CD4-positive, alpha-beta memory T cell (primary cell): ENCODE data around the gene NUAK2. TPM values are rescaled to one million over a fixed set of nuclear protein-coding genes. Genes with fewer than 3 reads are reported as not detected.
A peak's percentile ranks its signal among the peaks of the same experiment; 100 is the strongest.

Source experiments
- CTCF ChIA-PET: fragments of 350-600 bp; sonication (Branson Sonifier 250); formaldehyde crosslinking; loops from one replicate; lab custom pipeline; 2021; ENCODE audit warnings: inconsistent platforms; ENCODE audit not compliant: partially characterized antibody; lab: Charles Lee
- POLR2A ChIA-PET: fragments of 350-600 bp; sonication (Branson Sonifier 250); formaldehyde crosslinking; loops from one replicate; lab custom pipeline; 2021; ENCODE audit not compliant: partially characterized antibody; lab: Charles Lee
- DNase-seq, 5 donors: peaks; one replicate each; pipeline versions ENCODE4 v3.0.0 to v3.0.0-alpha.2; 2020 to 2022; ENCODE audit warnings: mixed read lengths in 1 of 5
- H3K27ac ChIP-seq: one replicate; pipeline ENCODE4 v1.7.0; 2013; ENCODE audit warnings: low read depth, low read length
- H3K27me3 ChIP-seq: 2 replicates; pipeline ENCODE4 v1.7.0; 2013; ENCODE audit warnings: mild to moderate bottlenecking, low read length, moderate library complexity; ENCODE audit not compliant: insufficient read depth
- H3K36me3 ChIP-seq: 2 replicates; pipeline ENCODE4 v1.7.0; 2013; ENCODE audit warnings: mild to moderate bottlenecking, low read length, moderate library complexity; ENCODE audit not compliant: insufficient read depth
- H3K4me1 ChIP-seq: 2 replicates; pipeline ENCODE4 v1.7.0; 2013; ENCODE audit warnings: mild to moderate bottlenecking, low read length, moderate library complexity; ENCODE audit not compliant: insufficient read depth
- H3K4me3 ChIP-seq, 2 donors: one replicate each; pipeline ENCODE4 v1.7.0; 2013; ENCODE audit warnings: low read length in 2 of 2, mild to moderate bottlenecking in 1 of 2
- H3K9me3 ChIP-seq, 2 donors: one replicate each; pipeline ENCODE4 v1.7.0; 2013; ENCODE audit warnings: low read length in 2 of 2, control low read depth in 1 of 2; ENCODE audit not compliant: control insufficient read depth in 1 of 2
- H3K27ac Mint-ChIP-seq, 7 donors: one replicate each; pipeline ENCODE4 v1.8.0; 2020 to 2021; ENCODE audit warnings: mixed read lengths in 7 of 7, mild to moderate bottlenecking in 6 of 7, inconsistent platforms in 3 of 7, moderate library complexity in 3 of 7
- H3K27me3 Mint-ChIP-seq, 2 donors: one replicate each; pipeline ENCODE4 v1.8.0; 2020 to 2021; ENCODE audit warnings: mixed read lengths in 2 of 2
- H3K36me3 Mint-ChIP-seq, 2 donors: one replicate each; pipeline ENCODE4 v1.8.0; 2020 to 2021; ENCODE audit warnings: mixed read lengths in 2 of 2, inconsistent platforms in 1 of 2, mild to moderate bottlenecking in 1 of 2
- H3K4me1 Mint-ChIP-seq, 4 donors: one replicate each; pipeline ENCODE4 v1.8.0; 2020 to 2021; ENCODE audit warnings: mixed read lengths in 4 of 4, mild to moderate bottlenecking in 1 of 4
- H3K4me3 Mint-ChIP-seq, 8 donors: one replicate each; pipeline ENCODE4 v1.8.0; 2020 to 2021; ENCODE audit warnings: mixed read lengths in 8 of 8, mild to moderate bottlenecking in 7 of 8, moderate library complexity in 6 of 8, inconsistent platforms in 3 of 8
- H3K9me3 Mint-ChIP-seq, 8 donors: one replicate each; pipeline ENCODE4 v1.8.0; 2020 to 2021; ENCODE audit warnings: mixed read lengths in 8 of 8, mild to moderate bottlenecking in 5 of 8, inconsistent platforms in 3 of 8, moderate library complexity in 1 of 8
- intact Hi-C: fragments of 100-400 bp; cut with micrococcal nuclease; formaldehyde crosslinking; loops from one replicate; pipeline ENCODE4 v1.15.1; 2023
- polyA plus RNA-seq, 2 donors: library from polyadenylated mRNA; unstranded; fragments of 300-500 nt; fragmentation: Illumina TruSeq; gene quantifications; one replicate each; pipeline ENCODE4 v1.2.3, GENCODE V29; 2021
- total RNA-seq, 2 experiments: library from RNA; stranded (reverse); gene quantifications; one replicate each; pipeline ENCODE4 v1.2.3, GENCODE V29; 2021

Gene NUAK2
- total and polyA plus RNA-seq, 4 experiments from 2014 or later: 8.5 to 35.7 (median 32.7) TPM

DNA sequence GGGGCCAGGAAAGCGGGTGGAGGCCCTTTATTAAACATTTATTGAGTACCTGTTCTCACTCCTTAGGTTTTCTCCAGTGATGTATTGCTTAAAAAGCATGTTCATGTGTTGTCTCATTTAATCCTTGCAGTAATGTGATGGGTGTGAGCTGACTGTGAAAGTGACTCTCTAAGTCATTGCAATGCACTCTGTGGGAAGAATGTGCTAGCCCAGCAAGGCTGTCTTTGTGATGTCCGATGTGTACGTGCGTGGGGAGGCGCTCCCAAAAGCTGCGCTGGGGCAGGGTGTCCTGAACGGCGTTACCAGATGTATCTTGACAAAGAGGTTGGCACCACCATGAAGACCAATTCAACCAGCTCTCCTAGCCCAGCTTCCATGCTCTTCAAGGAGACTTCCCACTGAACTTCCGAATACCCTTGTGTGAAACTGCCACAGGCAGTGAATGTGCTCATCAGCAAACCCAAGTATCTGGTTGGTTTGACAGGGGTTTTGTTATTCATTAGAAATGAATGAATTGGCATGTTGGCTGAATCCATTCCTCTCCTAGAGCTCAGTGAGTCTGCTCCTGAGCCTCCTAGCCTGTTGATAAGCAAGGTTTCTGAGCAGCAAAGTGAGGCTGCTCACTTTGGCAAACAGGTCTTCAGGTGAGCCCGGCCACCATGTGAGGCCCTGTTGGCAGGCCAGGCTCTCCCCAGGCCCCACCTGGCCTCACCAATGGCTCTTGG is 28.0 kb downstream of the NUAK2 start:
- Histone ChIP-seq H3K27ac (no peak overlapping the region), H3K36me3 (no peaks in the 10 kb centered on the region), H3K9me3 (no peaks in the 10 kb centered on the region), H3K4me3 (no peak overlapping the region), H3K4me1 (peaks cover 81% of the 10 kb centered on the region), H3K27me3 (no peaks in the 10 kb centered on the region)
- Mint-ChIP-seq H3K27ac (peak overlapping the region in 6 of 7 donors; percentile 38 to 82 (median 71)), H3K27me3 (no peaks in the 10 kb centered on the region), H3K36me3 (no peaks in the 10 kb centered on the region), H3K4me3 (no peak overlapping the region), H3K9me3 (peaks cover 0 to under 1% (median 0%) of the 10 kb centered on the region in 8 donors), H3K4me1 (peaks cover 38 to 91% (median 63%) of the 10 kb centered on the region in 4 donors)
- ChIA-PET POLR2A (interaction anchor here (1.5 to 15.2 kb wide), 3 partner anchors 6 to 26 kb away, joined by 6 to 159 read pairs (median 67); partner anchors contain the start of gene NUAK2), CTCF (interaction anchor here (1.9 to 10.6 kb wide), 5 partner anchors 9 to 32 kb away, joined by 5 to 79 read pairs (median 26); partner anchors contain the start of gene NUAK2)
- intact Hi-C loops: no loop called here
- DNase-seq: no peak

DNA sequence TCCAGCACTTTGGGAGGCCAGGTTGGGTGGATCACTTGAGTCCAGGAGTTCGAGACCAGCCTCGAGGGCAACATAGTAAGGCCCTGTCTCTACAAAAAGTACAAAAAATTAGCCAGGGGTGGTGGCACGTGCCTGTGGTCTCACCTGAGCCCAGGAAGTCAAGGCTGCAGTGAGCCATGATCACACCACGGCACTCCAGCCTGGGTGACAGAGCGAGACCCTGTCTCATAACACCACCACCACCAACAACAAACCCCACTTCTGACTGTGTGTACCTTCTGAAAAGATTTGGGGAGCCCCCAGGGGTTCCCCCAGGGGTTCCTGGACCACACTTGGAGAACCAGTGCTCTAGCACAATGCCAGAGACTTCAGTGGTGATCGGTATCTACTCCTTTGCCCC is 29.9 kb downstream of the NUAK2 start:
- H3K27ac ChIP-seq: no peak overlapping the region
- Mint-ChIP-seq H3K9me3 (peaks cover 0 to 4% (median 0%) of the 10 kb centered on the region in 8 donors), H3K36me3 (no peaks in the 10 kb centered on the region), H3K27ac (peak overlapping the region in 6 of 7 donors; percentile 12 to 75 (median 50)), H3K4me1 (peaks cover 47 to 91% (median 67%) of the 10 kb centered on the region in 4 donors), H3K4me3 (no peak overlapping the region), H3K27me3 (no peaks in the 10 kb centered on the region)
- CTCF ChIA-PET: interaction anchor here (1.0 to 10.6 kb wide), 2 partner anchors 18 to 28 kb away, joined by 3 to 79 read pairs; no protein-coding TSS in a partner anchor
- no peaks in the 10 kb centered on the region for H3K27me3 ChIP-seq
- no peak for DNase-seq
- H3K36me3 ChIP-seq: no peaks in the 10 kb centered on the region
- no peaks in the 10 kb centered on the region for H3K9me3 ChIP-seq
- H3K4me3 ChIP-seq: no peak overlapping the region
- peaks cover 82% of the 10 kb centered on the region for H3K4me1 ChIP-seq
- POLR2A ChIA-PET: interaction anchor here (0.6 to 23.5 kb wide), 4 partner anchors 15 to 29 kb away, joined by 3 to 1030 read pairs (median 3); partner anchors contain the start of gene NUAK2
- intact Hi-C loops: no loop called here

- intact Hi-C loops: loop anchor here (1.0 to 2.0 kb wide), 5 partner anchors 9 to 343 kb away; partner anchors contain the start of gene NUAK2
- H3K4me1 ChIP-seq: peaks cover 87% of the 10 kb centered on the region
- Mint-ChIP-seq H3K9me3 (peaks cover 0 to 6% (median 0%) of the 10 kb centered on the region in 8 donors), H3K4me3 (peak overlapping the region; percentile 67 to 89 (median 82)), H3K4me1 (peaks cover 55 to 92% (median 78%) of the 10 kb centered on the region in 4 donors), H3K36me3 (peaks cover 0 to 7% of the 10 kb centered on the region in 2 donors), H3K27me3 (no peaks in the 10 kb centered on the region), H3K27ac (peak overlapping the region; percentile 86 to 98 (median 95))
- H3K36me3 ChIP-seq: no peaks in the 10 kb centered on the region
- ChIA-PET CTCF (interaction anchor here (0.7 to 24.1 kb wide), 6 partner anchors 13 to 304 kb away, joined by 3 to 1429 read pairs (median 4); partner anchors contain the start of gene NUAK2), POLR2A (interaction anchor here (0.6 to 23.5 kb wide), 10 partner anchors 8 to 774 kb away, joined by 3 to 1030 read pairs (median 7); partner anchors contain the start of genes DSTYK, ELK4, NUAK2 and RBBP5)
- H3K27ac ChIP-seq: peak overlapping the region; percentile 62
- peak overlapping the region in 1 of 2 donors; percentile 21 for H3K4me3 ChIP-seq
- no peaks in the 10 kb centered on the region for H3K9me3 ChIP-seq
- no peaks in the 10 kb centered on the region for H3K27me3 ChIP-seq
- peak; percentile 89 to 95 (median 91) for DNase-seq
Observed at GRCh38 chr1:205287767-205288559, 33.6 kb downstream of the NUAK2 start.

DNA sequence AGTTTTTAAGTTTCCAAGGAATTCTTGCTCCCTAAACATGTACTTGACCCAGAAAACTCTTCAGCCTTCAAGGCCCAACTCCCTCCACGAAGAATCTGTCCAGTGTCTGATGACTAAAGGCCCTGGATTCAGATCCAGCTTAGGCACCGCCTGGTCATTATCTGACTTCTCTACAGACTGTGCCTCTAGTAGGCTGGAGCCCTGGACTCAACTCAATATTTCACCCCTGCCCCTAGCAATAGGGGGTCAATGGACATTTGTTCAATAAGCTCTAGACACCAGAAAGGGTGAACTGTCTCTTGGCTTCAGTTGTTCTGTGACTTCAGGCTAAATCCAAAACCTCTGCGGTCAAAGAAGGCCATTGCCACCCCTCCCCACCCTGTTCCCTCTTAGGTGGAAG is 34.5 kb downstream of the NUAK2 start:
- DNase-seq: no peak
- H3K27me3 ChIP-seq: no peaks in the 10 kb centered on the region
- POLR2A ChIA-PET: interaction anchor here (1.3 to 23.5 kb wide), 5 partner anchors 13 to 344 kb away, joined by 5 to 1030 read pairs (median 159); partner anchors contain the start of genes DSTYK, ELK4 and NUAK2

GRCh38 chr1:205286335-205286950 is 35.1 kb downstream of the NUAK2 start:
- Mint-ChIP-seq H3K27ac (peak overlapping the region; percentile 86 to 98 (median 95)), H3K4me3 (peak overlapping the region; percentile 74 to 89 (median 84)), H3K36me3 (peaks cover 0 to 7% of the 10 kb centered on the region in 2 donors), H3K9me3 (peaks cover 0 to 6% (median 0%) of the 10 kb centered on the region in 8 donors), H3K27me3 (no peaks in the 10 kb centered on the region), H3K4me1 (peaks cover 58 to 86% (median 75%) of the 10 kb centered on the region in 4 donors)
- peak overlapping the region; percentile 56 to 71 for H3K4me3 ChIP-seq
- POLR2A ChIA-PET: interaction anchor here (0.9 to 23.5 kb wide), 7 partner anchors 12 to 463 kb away, joined by 3 to 1030 read pairs (median 5); partner anchors contain the start of genes NUAK2 and NUCKS1
- intact Hi-C loops: no loop called here
- CTCF ChIA-PET: interaction anchor here (0.9 to 24.1 kb wide), 4 partner anchors 11 to 36 kb away, joined by 5 to 1429 read pairs (median 120); partner anchors contain the start of gene NUAK2
- H3K9me3 ChIP-seq: no peaks in the 10 kb centered on the region
- H3K4me1 ChIP-seq: peaks cover 86% of the 10 kb centered on the region
- no peaks in the 10 kb centered on the region for H3K27me3 ChIP-seq
- H3K27ac ChIP-seq: peak overlapping the region; percentile 62
- DNase-seq: peak; percentile 68 to 81 (median 75)
- no peaks in the 10 kb centered on the region for H3K36me3 ChIP-seq

More for the DNA sequence above, 34.5 kb downstream of the NUAK2 start:
- peak overlapping the region; percentile 62 for H3K27ac ChIP-seq
- Mint-ChIP-seq H3K9me3 (peaks cover 0 to 6% (median 0%) of the 10 kb centered on the region in 8 donors), H3K27me3 (no peaks in the 10 kb centered on the region), H3K27ac (peak overlapping the region; percentile 86 to 98 (median 95)), H3K4me3 (peak overlapping the region; percentile 74 to 89 (median 84)), H3K4me1 (peaks cover 60 to 92% (median 80%) of the 10 kb centered on the region in 4 donors), H3K36me3 (peaks cover 0 to 7% of the 10 kb centered on the region in 2 donors)
- intact Hi-C loops: no loop called here
- no peaks in the 10 kb centered on the region for H3K9me3 ChIP-seq
- no peaks in the 10 kb centered on the region for H3K36me3 ChIP-seq
- peaks cover 91% of the 10 kb centered on the region for H3K4me1 ChIP-seq
- peak overlapping the region; percentile 56 to 71 for H3K4me3 ChIP-seq
- CTCF ChIA-PET: interaction anchor here (3.0 to 24.1 kb wide), 3 partner anchors 11 to 36 kb away, joined by 11 to 1429 read pairs (median 229); partner anchors contain the start of gene NUAK2
